ENCODE data around the gene ELFN1. TPM values are rescaled to one million over a fixed set of nuclear protein-coding genes. Genes with fewer than 3 reads are reported as not detected.
A peak's percentile ranks its signal among the peaks of the same experiment; 100 is the strongest.

ELFN1 gene
- total RNA-seq, 1 donor from 2014 or later, result 1.6 TPM

DNA sequence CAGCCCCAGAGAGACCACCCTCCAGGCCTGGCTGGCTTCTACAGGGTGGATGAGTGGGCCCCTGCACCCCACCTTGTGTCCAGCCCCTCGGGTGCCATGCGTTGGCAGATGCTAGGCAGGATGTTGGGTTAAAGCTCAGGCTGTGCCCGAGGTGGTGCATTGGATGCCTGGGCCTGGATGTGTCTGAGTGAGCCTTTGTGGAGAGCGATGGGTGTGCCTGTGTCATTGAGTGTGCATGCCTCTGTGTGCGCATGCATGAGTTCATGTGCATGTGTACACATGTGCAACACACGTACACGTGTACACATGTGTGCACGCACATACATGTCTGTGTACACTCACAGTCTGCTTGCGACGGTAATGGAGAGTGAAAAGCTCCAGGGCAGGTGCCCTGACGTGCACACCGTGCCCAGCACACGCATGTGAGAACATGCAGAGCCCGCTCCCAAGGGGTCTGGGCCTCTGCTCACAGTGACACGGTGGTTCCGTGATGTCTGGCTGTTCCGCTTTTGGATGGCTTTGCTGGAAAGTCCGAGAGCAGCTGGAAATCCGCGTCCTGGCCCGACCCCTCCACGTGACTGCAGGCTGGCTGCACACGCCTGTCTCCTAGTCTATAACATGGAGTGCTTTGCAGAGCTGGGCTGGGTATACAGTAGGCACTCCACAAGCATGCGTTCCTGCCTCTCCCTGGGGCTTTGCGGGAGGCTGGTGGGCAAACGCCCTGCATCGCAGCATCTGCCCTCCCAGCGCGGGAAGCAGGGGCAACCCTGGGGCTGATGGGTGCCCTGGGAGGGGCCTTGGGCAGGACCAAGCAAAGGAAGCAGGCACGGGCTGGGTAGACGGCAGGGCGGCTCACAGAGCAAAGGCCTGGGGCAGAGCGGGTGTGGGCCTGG, 36.9 kb downstream of the ELFN1 start:
- H3K27me3 ChIP-seq (ENCODE audit: control insufficient read depth in 3 of 3, insufficient read depth in 3 of 3, low read length in 3 of 3), result peaks cover 0 to 17% (median 3%) of the 10 kb centered on the region in 3 donors
- no peaks in the 10 kb centered on the region for H3K36me3 ChIP-seq (ENCODE audit: control insufficient read depth in 3 of 3, insufficient read depth in 3 of 3, low read length in 3 of 3)
- H3K4me3 ChIP-seq (ENCODE audit: low read length in 3 of 3), result peak overlapping the region in 1 of 3 donors; percentile 29
- H3K27ac ChIP-seq (ENCODE audit: low read depth, low read length), result no peak overlapping the region
- H3K4me1 ChIP-seq (ENCODE audit: control insufficient read depth in 3 of 3, insufficient read depth in 3 of 3, low read length in 3 of 3), result peaks cover 0 to 9% (median 8%) of the 10 kb centered on the region in 3 donors
- H3K9me3 ChIP-seq (ENCODE audit: control insufficient read depth in 3 of 3, low read length in 3 of 3), result peaks cover 0 to 4% (median 2%) of the 10 kb centered on the region in 3 donors
- peak overlapping the region in 1 of 3 donors; percentile 16 for H3K9ac ChIP-seq (ENCODE audit: low read depth in 1 of 3, low read length in 3 of 3)

DNA sequence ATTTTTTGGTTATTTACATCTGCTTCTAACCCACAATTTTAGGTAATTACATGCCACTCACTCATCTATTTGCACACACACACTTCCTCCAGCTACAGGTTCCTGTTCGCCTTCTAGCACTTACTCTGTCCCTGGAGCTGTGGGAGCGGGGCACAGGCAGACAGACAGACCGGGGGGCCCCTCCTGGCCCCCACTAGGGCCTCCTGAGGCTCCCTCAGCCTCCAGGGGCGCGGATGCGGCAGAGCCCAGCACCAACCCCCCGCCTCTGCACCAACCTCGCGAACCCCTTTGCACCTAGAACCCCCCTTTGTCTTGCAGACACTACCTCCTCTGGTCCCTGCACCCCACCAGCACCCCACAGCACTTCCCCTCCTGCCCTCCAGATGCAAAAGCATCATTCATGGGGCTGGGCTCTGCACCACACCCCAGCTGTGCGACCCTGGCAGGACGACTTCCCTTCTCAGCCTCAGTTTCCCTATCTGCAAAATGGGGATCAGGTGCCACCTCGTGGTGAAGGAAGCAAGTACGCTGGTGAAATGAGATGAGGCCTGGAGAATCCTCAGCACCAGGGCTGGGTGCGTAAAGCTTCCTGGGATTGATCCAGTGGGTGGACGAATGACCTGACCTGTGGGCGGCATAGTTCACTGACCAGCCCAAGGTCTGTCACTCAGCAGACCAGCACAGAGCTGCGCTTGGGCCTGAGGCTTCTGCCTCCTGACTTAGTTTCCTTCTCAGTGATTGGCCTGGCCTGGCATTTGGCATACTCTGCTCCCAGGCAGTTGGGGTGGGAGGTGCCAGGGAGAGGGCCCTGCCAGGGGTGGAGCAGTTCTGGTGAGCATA, 37.9 kb downstream of the ELFN1 start:
- Histone ChIP-seq H3K4me1 (ENCODE audit: control insufficient read depth in 3 of 3, insufficient read depth in 3 of 3, low read length in 3 of 3) (peaks cover 0 to 9% (median 8%) of the 10 kb centered on the region in 3 donors), H3K9me3 (ENCODE audit: control insufficient read depth in 3 of 3, low read length in 3 of 3) (peaks cover 0 to 4% (median 0%) of the 10 kb centered on the region in 3 donors), H3K9ac (ENCODE audit: low read depth in 1 of 3, low read length in 3 of 3) (no peak overlapping the region), H3K4me3 (ENCODE audit: low read length in 3 of 3) (no peak overlapping the region), H3K27me3 (ENCODE audit: control insufficient read depth in 3 of 3, insufficient read depth in 3 of 3, low read length in 3 of 3) (peaks cover 0 to 17% (median 3%) of the 10 kb centered on the region in 3 donors), H3K36me3 (ENCODE audit: control insufficient read depth in 3 of 3, insufficient read depth in 3 of 3, low read length in 3 of 3) (no peaks in the 10 kb centered on the region), H3K27ac (ENCODE audit: low read depth, low read length) (no peak overlapping the region)

DNA sequence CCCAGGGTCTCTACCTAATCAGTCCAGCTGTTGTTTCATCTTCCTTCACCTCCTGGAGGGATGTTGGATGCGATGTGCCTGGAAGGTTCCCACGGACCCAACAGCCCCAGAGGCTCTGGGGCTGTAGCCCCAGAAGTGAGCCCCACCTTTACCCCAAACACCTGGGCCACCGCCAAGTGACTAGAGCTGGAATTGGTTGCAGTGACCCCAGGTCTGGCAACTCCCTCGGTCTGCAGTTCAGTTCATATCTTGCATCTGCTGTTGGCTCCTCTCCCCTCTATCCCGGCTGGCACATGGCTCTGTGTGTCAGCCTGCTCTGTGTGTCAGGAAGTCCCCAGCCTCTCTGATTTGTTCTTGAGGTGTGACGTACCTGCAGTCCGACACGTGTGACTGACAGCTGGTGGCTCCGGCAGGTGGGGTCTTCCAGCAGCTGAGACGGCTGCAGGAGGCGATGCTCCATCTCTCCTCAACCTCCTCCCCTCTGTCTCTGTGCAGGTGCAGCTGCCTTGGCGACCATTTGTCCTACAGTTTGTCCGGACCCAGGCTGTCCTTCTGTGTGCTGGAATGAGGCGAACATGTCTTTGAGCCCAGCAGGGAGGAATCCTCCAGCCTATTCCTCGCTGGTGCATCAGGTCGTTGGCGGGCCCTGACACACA, 38.6 kb downstream of the ELFN1 start:
- no peaks in the 10 kb centered on the region for H3K36me3 ChIP-seq (ENCODE audit: control insufficient read depth in 3 of 3, insufficient read depth in 3 of 3, low read length in 3 of 3)
- H3K9me3 ChIP-seq (ENCODE audit: control insufficient read depth in 3 of 3, low read length in 3 of 3), result peaks cover 0 to 4% (median 0%) of the 10 kb centered on the region in 3 donors
- H3K27me3 ChIP-seq (ENCODE audit: control insufficient read depth in 3 of 3, insufficient read depth in 3 of 3, low read length in 3 of 3), result peaks cover 0 to 17% (median 3%) of the 10 kb centered on the region in 3 donors
- H3K27ac ChIP-seq (ENCODE audit: low read depth, low read length), result no peak overlapping the region
- H3K4me1 ChIP-seq (ENCODE audit: control insufficient read depth in 3 of 3, insufficient read depth in 3 of 3, low read length in 3 of 3), result peaks cover 0 to 13% (median 11%) of the 10 kb centered on the region in 3 donors
- H3K9ac ChIP-seq (ENCODE audit: low read depth in 1 of 3, low read length in 3 of 3), result no peak overlapping the region
- H3K4me3 ChIP-seq (ENCODE audit: low read length in 3 of 3), result no peak overlapping the region

DNA sequence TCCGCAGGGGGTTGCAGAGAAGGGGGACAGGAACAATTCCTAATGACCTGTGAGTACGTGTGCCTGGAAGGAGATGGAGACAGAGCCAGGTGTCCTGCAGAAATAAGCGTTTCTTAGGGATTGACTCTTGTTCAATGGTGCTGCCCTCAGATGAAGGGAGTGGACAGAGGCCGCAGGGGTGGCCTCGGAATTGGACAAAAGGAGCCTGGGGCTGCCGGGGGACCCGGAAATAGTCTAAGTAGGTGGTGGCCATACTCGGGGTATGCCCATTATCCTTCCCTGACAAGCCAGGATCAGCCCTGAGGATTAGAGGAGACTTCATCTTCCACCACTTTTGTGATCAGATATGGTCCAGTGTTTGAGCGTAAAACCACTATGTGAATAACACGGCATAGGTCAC, 39.2 kb downstream of the ELFN1 start:
- Histone ChIP-seq H3K27me3 (ENCODE audit: control insufficient read depth in 3 of 3, insufficient read depth in 3 of 3, low read length in 3 of 3) (peaks cover 0 to 15% (median 3%) of the 10 kb centered on the region in 3 donors), H3K4me1 (ENCODE audit: control insufficient read depth in 3 of 3, insufficient read depth in 3 of 3, low read length in 3 of 3) (peaks cover 0 to 18% (median 16%) of the 10 kb centered on the region in 3 donors), H3K36me3 (ENCODE audit: control insufficient read depth in 3 of 3, insufficient read depth in 3 of 3, low read length in 3 of 3) (no peaks in the 10 kb centered on the region)

DNA sequence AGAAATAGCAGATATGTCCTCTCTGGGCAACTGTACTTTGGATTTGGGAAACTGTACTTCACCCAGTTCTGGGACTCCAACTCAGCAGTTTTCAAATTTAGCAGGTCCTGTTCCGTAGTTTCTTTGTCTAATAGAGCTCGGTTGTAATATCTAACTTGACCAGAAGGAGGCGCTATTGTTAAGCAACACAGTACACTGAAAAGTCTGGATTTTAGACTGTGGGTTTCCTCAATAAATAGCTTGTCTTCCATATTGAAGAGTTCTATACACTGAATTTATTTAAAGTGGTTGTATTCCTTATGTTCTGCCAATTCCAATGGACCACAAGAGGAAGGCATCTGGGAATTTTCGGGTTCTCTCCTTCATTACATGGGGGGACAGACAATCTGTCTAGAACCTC, 39.8 kb downstream of the ELFN1 start:
- Histone ChIP-seq H3K9me3 (ENCODE audit: control insufficient read depth in 3 of 3, low read length in 3 of 3) (peaks cover 0 to 4% (median 0%) of the 10 kb centered on the region in 3 donors), H3K4me3 (ENCODE audit: low read length in 3 of 3) (no peak overlapping the region), H3K27ac (ENCODE audit: low read depth, low read length) (no peak overlapping the region), H3K9ac (ENCODE audit: low read depth in 1 of 3, low read length in 3 of 3) (no peak overlapping the region), H3K36me3 (ENCODE audit: control insufficient read depth in 3 of 3, insufficient read depth in 3 of 3, low read length in 3 of 3) (no peaks in the 10 kb centered on the region), H3K27me3 (ENCODE audit: control insufficient read depth in 3 of 3, insufficient read depth in 3 of 3, low read length in 3 of 3) (peaks cover 0 to 12% (median 3%) of the 10 kb centered on the region in 3 donors), H3K4me1 (ENCODE audit: control insufficient read depth in 3 of 3, insufficient read depth in 3 of 3, low read length in 3 of 3) (peaks cover 0 to 21% (median 16%) of the 10 kb centered on the region in 3 donors)

More for the DNA sequence above, 39.2 kb downstream of the ELFN1 start:
- Histone ChIP-seq H3K27ac (ENCODE audit: low read depth, low read length) (no peak overlapping the region), H3K9me3 (ENCODE audit: control insufficient read depth in 3 of 3, low read length in 3 of 3) (peaks cover 0 to 4% (median 0%) of the 10 kb centered on the region in 3 donors), H3K4me3 (ENCODE audit: low read length in 3 of 3) (no peak overlapping the region), H3K9ac (ENCODE audit: low read depth in 1 of 3, low read length in 3 of 3) (no peak overlapping the region)

DNA sequence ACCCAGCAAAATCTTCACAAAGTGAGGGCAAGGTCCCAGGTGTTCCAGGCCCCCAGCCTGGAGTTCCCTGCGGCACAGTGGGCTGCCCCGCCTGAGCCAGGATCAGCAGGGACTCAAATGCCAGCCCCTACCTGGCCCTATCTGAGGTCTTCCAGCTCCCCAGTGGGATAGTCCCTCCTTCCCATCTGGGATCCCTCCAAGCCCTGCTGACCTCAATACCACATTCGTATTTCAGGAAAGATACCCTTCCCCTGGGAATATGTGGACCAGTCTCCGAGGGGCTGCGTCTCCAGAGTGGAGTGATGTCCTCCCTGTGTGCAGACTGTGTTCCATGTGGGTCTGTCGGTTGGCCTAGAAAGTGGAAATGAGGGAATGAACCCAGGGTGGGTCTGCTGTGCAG, 40.9 kb downstream of the ELFN1 start:
- Histone ChIP-seq H3K4me3 (ENCODE audit: low read length in 3 of 3) (no peak overlapping the region), H3K9ac (ENCODE audit: low read depth in 1 of 3, low read length in 3 of 3) (no peak overlapping the region), H3K27me3 (ENCODE audit: control insufficient read depth in 3 of 3, insufficient read depth in 3 of 3, low read length in 3 of 3) (peaks cover 0 to 9% (median 3%) of the 10 kb centered on the region in 3 donors), H3K4me1 (ENCODE audit: control insufficient read depth in 3 of 3, insufficient read depth in 3 of 3, low read length in 3 of 3) (peaks cover 0 to 23% (median 16%) of the 10 kb centered on the region in 3 donors), H3K9me3 (ENCODE audit: control insufficient read depth in 3 of 3, low read length in 3 of 3) (peaks cover 0 to 4% (median 0%) of the 10 kb centered on the region in 3 donors), H3K36me3 (ENCODE audit: control insufficient read depth in 3 of 3, insufficient read depth in 3 of 3, low read length in 3 of 3) (no peaks in the 10 kb centered on the region), H3K27ac (ENCODE audit: low read depth, low read length) (no peak overlapping the region)

DNA sequence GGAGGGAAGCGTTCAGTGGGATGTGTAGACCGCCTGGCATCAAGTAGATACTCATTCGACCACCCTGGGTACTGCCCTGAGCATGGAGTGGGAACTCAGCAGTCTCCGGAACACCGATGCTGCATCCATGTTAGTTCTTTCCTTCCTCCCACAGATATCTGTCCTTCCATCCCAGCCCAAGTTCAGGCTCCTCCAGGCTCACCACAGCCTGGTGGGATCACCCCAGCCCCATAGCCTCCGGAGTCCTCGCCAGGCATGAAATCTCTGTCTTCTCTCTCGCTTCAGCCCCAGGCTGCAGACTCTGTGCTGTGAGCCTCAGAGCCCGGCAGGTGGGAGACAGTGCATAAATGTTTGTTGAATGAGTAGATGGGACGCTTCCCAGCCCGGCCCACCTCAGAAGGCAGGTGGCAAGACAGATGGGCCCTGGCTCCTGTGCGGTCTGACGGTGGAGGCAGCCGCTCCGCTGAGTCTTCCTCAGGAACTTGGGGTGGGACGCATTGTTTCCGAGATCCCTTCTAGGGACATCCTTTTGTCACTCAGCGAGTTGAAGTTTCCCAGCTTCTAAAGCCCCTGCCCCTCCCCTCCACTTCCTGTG, 42.9 kb downstream of the ELFN1 start:
- Histone ChIP-seq H3K27ac (ENCODE audit: low read depth, low read length) (no peak overlapping the region), H3K4me3 (ENCODE audit: low read length in 3 of 3) (no peak overlapping the region), H3K9me3 (ENCODE audit: control insufficient read depth in 3 of 3, low read length in 3 of 3) (peaks cover 0 to 4% (median 0%) of the 10 kb centered on the region in 3 donors), H3K4me1 (ENCODE audit: control insufficient read depth in 3 of 3, insufficient read depth in 3 of 3, low read length in 3 of 3) (peaks cover 0 to 14% (median 8%) of the 10 kb centered on the region in 3 donors), H3K9ac (ENCODE audit: low read depth in 1 of 3, low read length in 3 of 3) (no peak overlapping the region), H3K36me3 (ENCODE audit: control insufficient read depth in 3 of 3, insufficient read depth in 3 of 3, low read length in 3 of 3) (no peaks in the 10 kb centered on the region), H3K27me3 (ENCODE audit: control insufficient read depth in 3 of 3, insufficient read depth in 3 of 3, low read length in 3 of 3) (peaks cover 0 to 9% (median 5%) of the 10 kb centered on the region in 3 donors)

DNA sequence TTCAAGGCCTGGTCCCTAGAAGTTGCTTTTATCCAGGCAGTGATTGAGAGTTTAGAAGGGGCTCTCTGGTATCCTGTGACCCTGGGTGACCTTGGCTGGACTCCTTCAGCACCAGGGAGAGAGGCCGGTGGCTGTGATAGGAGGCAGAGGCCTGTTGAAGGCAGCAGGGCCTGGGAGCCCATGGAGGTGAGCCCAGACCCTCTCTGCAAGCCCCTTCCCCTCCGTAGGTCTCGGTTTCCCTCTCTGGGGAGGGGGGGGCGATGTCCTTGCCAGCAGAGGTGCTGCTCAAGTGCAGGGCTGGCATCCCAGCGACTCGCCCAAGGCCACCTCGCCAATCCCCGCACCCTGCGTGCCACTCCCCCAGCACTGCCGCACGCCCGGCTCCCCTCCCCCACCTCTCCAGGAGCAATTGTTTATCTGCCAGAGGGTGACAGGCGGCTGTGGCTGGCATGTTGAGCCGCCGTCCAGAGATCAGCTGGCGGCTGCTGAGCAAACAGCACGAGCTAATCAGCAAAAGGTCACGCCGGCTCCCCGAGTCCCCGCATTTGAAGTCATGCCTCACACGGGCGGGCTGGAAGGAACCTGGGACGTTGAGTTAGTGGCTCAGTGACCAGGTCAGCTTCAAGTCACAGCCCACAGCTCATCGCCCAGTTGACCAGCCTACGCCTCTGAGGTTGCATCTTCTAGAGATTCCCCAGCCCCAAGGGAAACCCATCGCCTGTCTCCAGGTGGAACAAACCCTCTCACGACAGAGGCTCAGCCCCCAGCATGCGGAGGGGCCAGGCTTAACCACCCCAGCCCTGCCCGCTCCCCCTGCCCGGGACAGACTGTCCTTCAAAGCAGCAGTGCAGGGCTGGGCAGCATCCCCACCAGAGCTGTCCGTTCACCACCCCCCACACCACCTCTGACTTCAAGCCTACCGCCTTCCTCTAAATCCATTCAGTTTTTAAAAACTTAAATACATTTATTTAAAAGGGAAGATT, 43.7 kb downstream of the ELFN1 start:
- Histone ChIP-seq H3K9ac (ENCODE audit: low read depth in 1 of 3, low read length in 3 of 3) (peak overlapping the region in 1 of 3 donors; percentile 57), H3K4me3 (ENCODE audit: low read length in 3 of 3) (peak overlapping the region in 1 of 3 donors; percentile 29), H3K36me3 (ENCODE audit: control insufficient read depth in 3 of 3, insufficient read depth in 3 of 3, low read length in 3 of 3) (no peaks in the 10 kb centered on the region), H3K9me3 (ENCODE audit: control insufficient read depth in 3 of 3, low read length in 3 of 3) (peaks cover 0 to 4% (median 0%) of the 10 kb centered on the region in 3 donors), H3K27me3 (ENCODE audit: control insufficient read depth in 3 of 3, insufficient read depth in 3 of 3, low read length in 3 of 3) (peaks cover 0 to 9% (median 2%) of the 10 kb centered on the region in 3 donors), H3K4me1 (ENCODE audit: control insufficient read depth in 3 of 3, insufficient read depth in 3 of 3, low read length in 3 of 3) (peaks cover 0 to 14% (median 8%) of the 10 kb centered on the region in 3 donors), H3K27ac (ENCODE audit: low read depth, low read length) (no peak overlapping the region)

All from skeletal muscle tissue (tissue), 4 donors.